Measurements from ENCODE around the gene RTL10. TPM values are rescaled to one million over a fixed set of nuclear protein-coding genes. Genes with fewer than 3 reads are reported as not detected.
A peak's percentile ranks its signal among the peaks of the same experiment; 100 is the strongest.

The RTL10 gene
- total RNA-seq, 4 donors from 2014 or later = 6.8 to 24.3 (median 17.7) TPM

DNA sequence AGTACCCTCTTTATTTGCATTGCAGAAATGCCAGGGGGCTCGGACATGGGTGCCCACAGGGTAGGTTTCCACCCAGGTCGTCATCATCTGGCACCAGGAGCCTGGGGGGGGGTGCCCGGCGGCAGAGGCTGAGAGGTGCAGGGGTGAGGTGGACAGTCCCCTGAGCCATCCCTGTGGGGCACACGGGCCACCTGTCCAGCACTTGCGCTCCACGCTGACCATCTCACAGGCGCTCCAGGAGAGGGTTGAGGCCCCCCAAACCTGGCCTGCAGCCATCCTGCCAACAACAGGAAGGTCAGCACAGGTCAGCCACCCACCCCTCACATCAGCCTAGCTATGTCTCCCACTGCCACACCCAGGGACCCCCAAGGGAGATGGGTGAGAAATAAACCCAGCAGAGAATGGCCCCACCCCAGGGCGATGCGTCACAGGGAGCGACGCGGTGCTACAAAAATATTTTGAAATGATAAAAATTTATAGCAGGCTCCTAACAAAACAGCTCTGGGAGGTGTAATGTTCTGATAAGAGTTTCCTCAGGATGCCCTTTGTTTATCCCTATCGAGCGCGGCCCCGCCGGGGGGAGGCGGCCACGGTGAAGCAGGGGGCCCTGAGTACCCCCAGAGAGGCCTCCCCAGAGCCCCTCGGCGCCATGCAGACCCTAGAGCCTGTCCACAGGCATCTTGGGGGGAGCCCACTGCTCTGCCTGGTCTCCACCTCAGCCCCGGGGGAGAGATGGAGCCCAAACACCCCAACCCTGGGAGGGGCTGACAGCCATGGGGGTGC, 21.0 kb upstream of the RTL10 start:
- H3K9me3 ChIP-seq = no peaks in the 10 kb centered on the region
- H3K36me3 ChIP-seq = no peaks in the 10 kb centered on the region
- peaks cover 0 to 4% of the 10 kb centered on the region in 2 donors for H3K4me1 ChIP-seq
- H3K27me3 ChIP-seq = no peaks in the 10 kb centered on the region
- H3K27ac ChIP-seq = peak overlapping the region; percentile 48 to 67
- intact Hi-C loops (cut with DNase I; ENCODE audit: low total_unique reads) = no loop called here
- peak; percentile 15 to 35 for DNase-seq
- TF ChIP-seq, protein P1, sequence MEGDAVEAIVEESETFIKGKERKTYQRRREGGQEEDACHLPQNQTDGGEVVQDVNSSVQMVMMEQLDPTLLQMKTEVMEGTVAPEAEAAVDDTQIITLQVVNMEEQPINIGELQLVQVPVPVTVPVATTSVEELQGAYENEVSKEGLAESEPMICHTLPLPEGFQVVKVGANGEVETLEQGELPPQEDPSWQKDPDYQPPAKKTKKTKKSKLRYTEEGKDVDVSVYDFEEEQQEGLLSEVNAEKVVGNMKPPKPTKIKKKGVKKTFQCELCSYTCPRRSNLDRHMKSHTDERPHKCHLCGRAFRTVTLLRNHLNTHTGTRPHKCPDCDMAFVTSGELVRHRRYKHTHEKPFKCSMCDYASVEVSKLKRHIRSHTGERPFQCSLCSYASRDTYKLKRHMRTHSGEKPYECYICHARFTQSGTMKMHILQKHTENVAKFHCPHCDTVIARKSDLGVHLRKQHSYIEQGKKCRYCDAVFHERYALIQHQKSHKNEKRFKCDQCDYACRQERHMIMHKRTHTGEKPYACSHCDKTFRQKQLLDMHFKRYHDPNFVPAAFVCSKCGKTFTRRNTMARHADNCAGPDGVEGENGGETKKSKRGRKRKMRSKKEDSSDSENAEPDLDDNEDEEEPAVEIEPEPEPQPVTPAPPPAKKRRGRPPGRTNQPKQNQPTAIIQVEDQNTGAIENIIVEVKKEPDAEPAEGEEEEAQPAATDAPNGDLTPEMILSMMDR (IDR thresholded peaks at IDR 0.05) = no peak
- no peak for TF ChIP-seq POLR2A (IDR thresholded peaks at IDR 0.05)
- no peak overlapping the region for H3K4me3 ChIP-seq

DNA sequence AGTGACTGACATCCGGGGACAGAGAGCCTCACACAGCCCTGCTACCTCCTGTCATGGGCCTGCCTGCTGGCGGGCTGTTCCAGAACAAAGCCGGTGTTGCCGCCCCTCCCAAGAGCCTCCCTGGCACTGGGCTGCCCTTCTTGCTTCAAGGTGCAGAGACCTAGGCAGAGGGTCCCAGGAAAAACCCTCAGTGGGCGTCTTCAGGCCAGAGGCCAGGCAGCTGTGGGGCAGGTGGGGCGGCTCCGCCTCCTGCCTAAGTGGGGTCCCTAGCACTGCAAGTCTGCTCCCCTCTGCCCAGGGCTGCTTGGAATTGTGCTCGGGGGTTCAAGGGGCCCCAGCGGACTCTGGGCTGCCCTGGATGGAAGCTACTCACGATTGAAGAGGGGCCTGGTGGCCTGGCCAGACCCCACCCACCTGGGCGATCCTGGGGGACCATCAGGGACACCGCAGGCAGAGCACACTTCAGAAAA, 20.4 kb upstream of the RTL10 start:
- intact Hi-C loops (cut with DNase I; ENCODE audit: low total_unique reads) = no loop called here
- Histone ChIP-seq H3K27ac (peak overlapping the region; percentile 13 to 67), H3K36me3 (no peaks in the 10 kb centered on the region)

DNA sequence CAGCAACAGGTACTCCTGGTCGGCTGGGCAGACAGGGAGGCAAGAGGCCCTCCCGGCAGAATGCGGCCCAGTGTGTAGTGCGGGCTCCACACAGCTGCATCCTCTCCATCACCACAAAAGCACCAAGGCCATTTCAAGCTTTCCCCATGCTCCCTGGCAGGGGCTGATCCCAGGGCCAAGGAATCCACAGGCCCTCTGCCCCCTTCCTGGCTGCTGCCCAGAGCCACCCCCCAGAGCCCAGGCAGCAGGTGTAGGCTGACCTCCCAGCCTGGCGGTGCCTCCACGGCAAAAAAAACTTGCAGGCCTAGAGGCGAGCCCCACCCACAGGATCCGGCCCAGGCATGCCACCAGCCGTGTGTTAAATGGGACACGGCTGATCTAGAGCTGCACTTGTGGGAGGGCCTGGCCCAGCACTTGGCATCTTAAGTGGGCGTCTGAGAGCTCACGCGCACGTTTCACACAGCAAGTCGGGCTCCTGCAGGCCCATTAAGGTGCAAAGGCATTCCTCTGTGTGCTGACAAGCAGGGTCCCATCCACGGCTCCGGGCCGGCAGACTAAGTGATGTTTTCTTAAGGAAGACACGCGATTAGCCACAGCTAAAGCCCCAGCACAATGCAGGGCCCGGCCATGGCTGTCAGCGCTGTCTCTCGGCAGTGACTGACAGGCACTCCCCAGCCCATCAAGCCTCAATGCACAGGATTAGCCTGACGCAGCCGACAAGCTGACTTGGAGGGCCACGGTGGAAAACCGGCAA, 19.8 kb upstream of the RTL10 start:
- DNase-seq = peak; percentile 19 to 41
- TF ChIP-seq POLR2A (IDR thresholded peaks at IDR 0.05) = no peak
- TF ChIP-seq, protein P1 (IDR thresholded peaks at IDR 0.05) = no peak
- no peak overlapping the region for H3K4me3 ChIP-seq
- no peaks in the 10 kb centered on the region for H3K27me3 ChIP-seq
- H3K36me3 ChIP-seq = no peaks in the 10 kb centered on the region
- H3K27ac ChIP-seq = peak overlapping the region; percentile 13 to 67
- H3K4me1 ChIP-seq = peaks cover 0 to 4% of the 10 kb centered on the region in 2 donors
- no peaks in the 10 kb centered on the region for H3K9me3 ChIP-seq
- intact Hi-C loops (cut with DNase I; ENCODE audit: low total_unique reads) = no loop called here

More for the DNA sequence above, 20.4 kb upstream of the RTL10 start:
- Histone ChIP-seq H3K4me1 (peaks cover 0 to 4% of the 10 kb centered on the region in 2 donors), H3K27me3 (no peaks in the 10 kb centered on the region), H3K4me3 (no peak overlapping the region), H3K9me3 (no peaks in the 10 kb centered on the region)
- peak; percentile 12 to 15 for DNase-seq
- TF ChIP-seq, protein P1 (IDR thresholded peaks at IDR 0.05) = no peak
- TF ChIP-seq POLR2A (IDR thresholded peaks at IDR 0.05) = no peak

DNA sequence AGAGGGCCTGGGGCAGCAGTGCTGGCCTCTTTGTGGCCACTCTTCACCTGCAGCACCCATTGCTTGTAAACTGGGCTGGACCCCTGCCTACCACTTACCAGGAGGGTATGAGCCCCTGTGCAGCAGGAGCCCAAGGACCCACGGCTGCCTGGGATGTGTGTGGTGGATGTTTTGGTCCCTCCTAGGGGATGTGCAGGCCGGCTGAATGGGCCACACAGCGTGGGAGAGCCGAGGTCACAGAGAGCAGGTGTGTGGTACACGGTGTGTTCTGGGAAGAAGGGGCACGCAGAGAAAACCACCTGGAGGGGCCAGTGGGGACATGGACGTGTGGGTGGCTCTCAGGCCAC, 19.3 kb upstream of the RTL10 start:
- Histone ChIP-seq H3K4me3 (no peak overlapping the region), H3K27me3 (no peaks in the 10 kb centered on the region), H3K9me3 (no peaks in the 10 kb centered on the region), H3K36me3 (no peaks in the 10 kb centered on the region), H3K4me1 (peaks cover 0 to 4% of the 10 kb centered on the region in 2 donors), H3K27ac (no peak overlapping the region)
- DNase-seq = peak; percentile 10 to 13
- intact Hi-C loops (cut with DNase I; ENCODE audit: low total_unique reads) = no loop called here
- TF ChIP-seq, protein P1 (IDR thresholded peaks at IDR 0.05) = no peak
- TF ChIP-seq POLR2A (IDR thresholded peaks at IDR 0.05) = no peak
